ENCODE measurements around the gene SMR3A. TPM values are rescaled to one million over a fixed set of nuclear protein-coding genes. Genes with fewer than 3 reads are reported as not detected.

SMR3A gene
- total RNA-seq, 1 donor from 2014 or later: not detected

DNA sequence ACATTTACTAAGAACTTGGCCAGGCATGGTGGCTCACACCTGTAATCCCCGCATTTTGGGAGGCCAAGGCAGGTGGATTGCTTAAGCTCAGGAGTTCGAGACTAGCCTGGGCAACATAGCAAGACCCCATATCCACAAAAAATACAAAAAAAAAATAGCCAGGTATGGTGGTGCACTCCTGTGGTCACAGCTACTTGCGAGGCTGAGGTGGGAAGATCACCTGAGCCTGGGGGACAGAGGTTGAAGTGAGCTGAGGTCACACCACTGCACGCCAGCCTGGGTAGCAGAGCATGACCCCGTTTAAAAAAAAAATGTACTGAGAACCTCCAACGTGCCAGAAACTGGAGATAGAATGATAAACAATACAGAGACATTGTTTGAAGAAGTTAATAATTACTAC is 45.2 kb downstream of the SMR3A start:
- Histone ChIP-seq H3K4me2 (no peak overlapping the region), H3K4me1 (no peaks in the 10 kb centered on the region), H3F3A (ENCODE audit: low read depth) (no peaks in the 10 kb centered on the region), H3K9me3 (ENCODE audit: low read depth) (no peaks in the 10 kb centered on the region), H2AFZ (replicated peaks) (no peak overlapping the region), H3K27ac (no peak overlapping the region), H3K27me3 (no peaks in the 10 kb centered on the region), H4K20me1 (ENCODE audit: low read depth) (no peaks in the 10 kb centered on the region), H3K9ac (no peak overlapping the region), H3K36me3 (no peaks in the 10 kb centered on the region), H3K79me2 (ENCODE audit: low read depth) (no peaks in the 10 kb centered on the region), H3K4me3 (no peak overlapping the region)
- H3K27me3 Mint-ChIP-seq (ENCODE audit: insufficient read depth, low read depth): no peaks in the 10 kb centered on the region
- DNase-seq (ENCODE audit: low spot score): no peak
- no peak overlapping the region for H3K4me3 Mint-ChIP-seq
- peaks cover 2% of the 10 kb centered on the region for H3K9me3 Mint-ChIP-seq
- TF ChIP-seq EZH2phosphoT487 (IDR thresholded peaks at IDR 0.05) (no peak), EZH2 (IDR thresholded peaks at IDR 0.05) (no peak)
- TF ChIP-seq, protein P1, sequence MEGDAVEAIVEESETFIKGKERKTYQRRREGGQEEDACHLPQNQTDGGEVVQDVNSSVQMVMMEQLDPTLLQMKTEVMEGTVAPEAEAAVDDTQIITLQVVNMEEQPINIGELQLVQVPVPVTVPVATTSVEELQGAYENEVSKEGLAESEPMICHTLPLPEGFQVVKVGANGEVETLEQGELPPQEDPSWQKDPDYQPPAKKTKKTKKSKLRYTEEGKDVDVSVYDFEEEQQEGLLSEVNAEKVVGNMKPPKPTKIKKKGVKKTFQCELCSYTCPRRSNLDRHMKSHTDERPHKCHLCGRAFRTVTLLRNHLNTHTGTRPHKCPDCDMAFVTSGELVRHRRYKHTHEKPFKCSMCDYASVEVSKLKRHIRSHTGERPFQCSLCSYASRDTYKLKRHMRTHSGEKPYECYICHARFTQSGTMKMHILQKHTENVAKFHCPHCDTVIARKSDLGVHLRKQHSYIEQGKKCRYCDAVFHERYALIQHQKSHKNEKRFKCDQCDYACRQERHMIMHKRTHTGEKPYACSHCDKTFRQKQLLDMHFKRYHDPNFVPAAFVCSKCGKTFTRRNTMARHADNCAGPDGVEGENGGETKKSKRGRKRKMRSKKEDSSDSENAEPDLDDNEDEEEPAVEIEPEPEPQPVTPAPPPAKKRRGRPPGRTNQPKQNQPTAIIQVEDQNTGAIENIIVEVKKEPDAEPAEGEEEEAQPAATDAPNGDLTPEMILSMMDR (IDR thresholded peaks at IDR 0.05): no peak
- H3K27ac Mint-ChIP-seq: no peak overlapping the region
- no peaks in the 10 kb centered on the region for H3K4me1 Mint-ChIP-seq
- H3K36me3 Mint-ChIP-seq: no peaks in the 10 kb centered on the region

Other genes with a start within 250 kb of the SMR3A start
- gene PRR27, start 206.5 kb upstream of the SMR3A start, total RNA-seq (ENCODE audit: low replicate concordance): not detected in 2 replicates
- gene ODAM, start 165.0 kb upstream of the SMR3A start, total RNA-seq (ENCODE audit: low replicate concordance): not detected in 2 replicates
- not detected in 2 replicates for gene FDCSP, start 134.6 kb upstream of the SMR3A start, total RNA-seq (ENCODE audit: low replicate concordance)
- not detected in 2 replicates for gene CSN3, start 118.2 kb upstream of the SMR3A start, total RNA-seq (ENCODE audit: low replicate concordance)
- gene CABS1, start 25.8 kb upstream of the SMR3A start, total RNA-seq (ENCODE audit: low replicate concordance): 0.09 and 0.26 TPM in 2 replicates
- gene SMR3B, start 22.4 kb downstream of the SMR3A start, total RNA-seq (ENCODE audit: low replicate concordance): not detected in 2 replicates
- not detected in 2 replicates for gene OPRPN, start 37.2 kb downstream of the SMR3A start, total RNA-seq (ENCODE audit: low replicate concordance)
- gene MUC7, start 111.4 kb downstream of the SMR3A start, total RNA-seq (ENCODE audit: low replicate concordance): not detected in 2 replicates
- not detected in 2 replicates for gene AMTN, start 157.8 kb downstream of the SMR3A start, total RNA-seq (ENCODE audit: low replicate concordance)
- 0.15 TPM in 1 of 2 replicates, not detected in the other for gene AMBN, start 231.5 kb downstream of the SMR3A start, total RNA-seq (ENCODE audit: low replicate concordance)